HG02943 (cell line): ENCODE results near the gene LRRC71.
"Not testable (repeated sequence)": the region's sequence is repeated elsewhere in the genome, so short reads cannot be mapped to it uniquely, and the experiment has no call there.

Experiments used
- ATAC-seq: cut with Tn5 transposase; IDR thresholded peaks from one replicate; pipeline ENCODE4 v1.9.1; 2021; ENCODE audit warnings: mild to moderate bottlenecking, low read depth, moderate library complexity; ENCODE audit not compliant: unreplicated experiment

LRRC71 gene

DNA sequence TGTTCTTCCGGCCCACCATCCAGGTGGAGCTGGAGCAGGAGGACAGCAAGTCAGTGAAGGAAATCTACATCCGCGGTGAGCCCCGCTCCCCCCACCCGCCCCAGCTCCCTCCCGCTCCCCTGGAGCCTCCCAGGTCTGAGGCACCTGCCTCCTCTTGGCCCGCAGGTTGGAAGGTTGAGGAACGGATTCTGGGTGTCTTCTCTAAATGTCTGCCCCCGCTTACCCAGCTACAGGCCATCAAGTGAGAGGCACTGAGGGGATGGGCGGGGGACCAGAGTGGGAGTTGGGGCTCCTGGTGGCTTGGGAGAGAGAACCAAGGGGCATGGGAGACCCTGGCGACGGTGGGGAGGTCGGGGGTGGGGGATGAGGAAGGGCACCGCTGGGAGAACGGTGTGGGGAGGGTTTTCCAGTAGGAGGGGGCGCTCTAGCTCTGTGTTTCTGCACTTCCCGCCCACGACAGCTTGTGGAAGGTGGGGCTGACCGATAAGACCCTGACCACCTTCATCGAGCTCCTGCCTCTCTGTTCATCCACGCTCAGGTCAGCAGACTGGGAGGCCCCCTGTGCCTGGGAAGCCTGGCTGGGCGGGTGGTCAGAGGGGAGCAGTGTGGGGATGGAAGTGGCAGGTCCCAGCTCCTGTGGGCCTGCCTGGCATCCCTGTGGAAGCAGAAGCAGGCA lies 4.2 kb downstream of the LRRC71 start:
- no peak for ATAC-seq

DNA sequence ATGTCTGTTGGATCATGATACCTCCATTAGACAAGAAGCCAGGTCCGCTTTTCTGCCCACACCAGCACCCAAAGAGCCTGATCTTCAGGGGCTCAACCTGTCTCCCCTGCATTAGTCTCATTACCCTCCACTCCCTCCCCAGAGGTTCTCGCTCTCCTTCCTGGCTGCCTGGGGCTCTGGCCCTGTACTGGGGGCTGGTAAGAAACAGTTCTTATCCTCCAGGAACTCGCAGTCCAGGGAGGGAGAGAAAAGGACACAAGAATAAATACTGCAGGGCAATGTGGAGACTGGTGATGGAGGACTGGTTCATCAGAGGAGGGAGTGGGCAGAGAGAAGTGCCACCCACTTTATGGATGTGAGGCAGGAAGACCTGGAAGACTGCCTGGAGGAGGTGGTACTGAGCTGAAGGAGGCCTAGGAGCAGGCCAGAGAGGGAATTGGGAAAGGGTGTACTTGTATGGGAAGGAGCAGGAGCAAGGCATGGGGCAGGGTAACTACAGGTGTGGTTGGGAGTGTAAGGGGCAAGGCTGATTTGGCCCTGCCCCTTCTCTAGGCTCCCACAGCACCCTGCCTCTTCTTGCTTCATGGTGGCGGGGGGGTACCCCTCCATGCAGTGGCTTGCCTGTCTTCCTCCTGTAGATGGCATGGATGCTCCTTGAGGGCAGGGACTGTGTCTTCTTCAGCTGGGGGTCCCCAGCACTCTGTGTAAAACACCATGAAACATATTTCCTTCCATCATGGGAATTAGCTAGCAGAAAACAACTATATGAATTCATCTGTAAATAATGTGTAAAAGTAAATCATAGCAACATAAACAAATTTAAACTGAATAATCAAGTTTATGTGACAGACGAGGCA lies 5.0 kb downstream of the LRRC71 start:
- ATAC-seq = no peak

DNA sequence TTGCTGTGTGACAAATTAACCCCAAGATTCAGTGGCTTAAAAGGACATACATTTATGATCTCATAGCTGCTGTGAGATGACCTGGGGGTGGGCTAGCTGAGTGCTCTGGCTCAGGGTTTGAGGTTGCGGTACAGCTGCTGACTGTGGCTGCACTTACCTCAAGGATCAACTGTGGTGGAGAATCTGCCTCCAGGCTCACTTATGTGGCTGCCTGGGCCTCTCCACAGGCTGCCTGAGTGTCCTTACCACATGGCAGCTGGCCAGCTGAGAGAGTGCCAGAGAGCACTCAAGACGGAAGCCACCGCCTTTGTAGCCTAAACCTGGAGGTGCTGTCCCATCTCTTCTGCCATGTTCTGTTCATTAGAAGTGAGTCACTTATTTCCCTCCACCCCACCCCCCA lies 5.7 kb downstream of the LRRC71 start:
- ATAC-seq = no peak

DNA sequence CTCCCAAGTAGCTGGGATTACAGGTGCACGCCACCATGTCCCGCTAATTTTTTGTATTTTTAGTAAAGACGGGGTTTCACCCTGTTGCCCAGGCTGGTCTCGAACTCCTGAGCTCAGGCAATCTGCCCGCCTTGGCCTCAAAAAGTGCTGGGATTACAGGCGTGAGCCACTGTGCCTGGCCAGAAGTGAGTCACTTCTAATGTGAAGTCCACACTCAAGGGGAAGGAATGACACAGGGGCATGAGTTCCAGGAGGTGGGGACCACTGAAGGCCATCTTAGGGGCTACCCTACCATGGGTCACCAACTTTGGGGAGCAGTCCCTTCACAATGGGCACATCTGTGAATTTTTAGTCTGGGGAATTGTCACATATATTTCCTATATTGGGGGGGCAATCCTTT lies 6.3 kb downstream of the LRRC71 start:
- ATAC-seq = not testable (repeated sequence)

DNA sequence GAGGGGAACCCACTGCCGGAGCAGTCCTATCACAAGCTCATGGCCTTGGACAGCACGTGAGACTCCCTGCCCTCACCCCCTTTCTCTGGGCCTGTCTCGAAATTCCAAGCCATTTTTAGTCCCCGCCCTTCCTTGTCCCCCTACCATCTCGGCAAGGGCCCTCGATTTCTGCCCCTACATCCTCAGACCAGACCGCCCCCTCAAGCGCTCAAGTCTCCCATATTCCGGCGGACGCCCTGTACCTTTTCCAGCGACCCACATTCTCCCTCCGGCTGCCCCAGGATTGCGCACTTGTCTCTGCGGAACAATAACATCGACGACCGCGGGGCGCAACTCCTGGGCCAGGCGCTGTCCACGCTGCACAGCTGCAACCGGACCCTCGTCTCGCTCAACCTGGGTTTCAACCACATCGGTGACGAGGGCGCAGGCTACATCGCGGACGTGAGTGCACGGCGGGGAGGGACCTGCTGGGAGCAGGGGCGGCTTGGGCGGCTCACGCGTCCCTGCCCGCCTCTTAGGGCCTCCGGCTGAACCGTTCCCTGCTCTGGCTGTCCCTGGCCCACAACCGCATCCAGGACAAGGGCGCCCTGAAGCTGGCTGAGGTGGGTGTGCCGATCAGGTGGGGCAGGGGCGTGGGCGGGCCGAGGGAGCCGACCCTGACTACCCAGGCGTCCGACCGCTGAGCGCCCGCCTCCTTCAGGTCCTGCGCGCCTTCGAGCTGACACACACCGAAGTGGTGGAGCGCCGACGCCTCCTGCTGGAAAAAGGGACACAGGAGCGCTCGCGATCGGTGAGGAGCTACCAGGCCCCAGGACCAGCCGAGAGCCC lies 7.0 kb downstream of the LRRC71 start:
- no peak for ATAC-seq

DNA sequence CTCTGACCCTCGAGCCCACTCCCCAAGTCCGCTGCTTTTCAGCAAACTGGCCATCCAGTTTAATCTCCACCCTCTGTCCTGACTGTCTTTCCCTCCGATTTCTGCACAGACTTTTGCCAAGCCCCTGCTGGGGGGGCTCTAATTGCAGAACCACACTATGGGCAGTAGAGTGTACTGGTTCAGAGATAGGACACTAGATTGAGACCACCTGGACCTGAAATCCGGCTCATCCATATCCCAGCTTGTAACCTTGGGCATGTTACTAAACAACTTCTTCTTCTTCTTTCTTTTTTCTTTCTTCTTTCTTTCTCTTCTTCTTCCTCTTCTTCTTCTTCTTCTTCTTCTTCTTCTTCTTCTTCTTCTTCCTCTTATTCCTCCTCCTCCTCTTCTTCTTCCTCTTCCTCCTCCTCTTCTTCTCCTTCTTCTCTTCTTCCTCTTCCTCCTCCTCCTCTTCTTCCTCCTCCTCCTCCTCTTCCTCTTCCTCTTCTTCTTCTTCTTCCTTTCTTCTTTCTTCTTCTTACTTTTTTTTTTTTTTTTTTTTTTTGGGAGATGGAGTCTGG lies 7.7 kb downstream of the LRRC71 start:
- no peak for ATAC-seq

DNA sequence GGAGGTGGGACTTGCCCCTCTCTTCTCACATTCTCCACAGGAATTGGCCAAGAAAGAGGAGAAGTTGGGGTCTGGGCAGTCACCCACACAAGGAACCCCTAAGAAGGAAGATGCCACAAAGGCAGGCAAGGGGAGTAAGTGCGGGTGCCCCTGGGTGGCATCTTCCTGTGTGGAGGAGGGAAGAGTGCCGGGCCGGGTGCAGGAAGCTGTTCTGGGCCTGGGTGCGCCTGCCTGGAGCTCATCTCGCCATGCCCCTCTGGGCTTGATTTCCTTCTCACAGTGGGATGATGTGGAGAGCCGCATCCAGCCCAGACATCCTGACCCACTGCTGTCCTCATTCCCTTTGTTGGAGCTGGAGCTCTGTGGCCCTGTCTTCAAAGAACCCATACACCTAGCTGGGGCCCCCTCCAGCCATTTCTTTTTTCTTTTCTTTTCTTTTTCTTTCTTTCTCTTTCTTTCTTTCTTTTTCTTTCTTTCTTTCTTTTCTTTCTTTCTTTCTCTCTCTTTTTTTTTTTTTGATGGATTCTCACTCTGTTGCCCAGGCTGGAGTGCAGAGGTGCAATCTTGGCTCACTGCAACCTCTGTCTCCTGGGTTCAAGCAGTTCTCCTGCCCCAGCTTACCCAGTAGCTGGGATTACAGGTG lies 9.3 kb downstream of the LRRC71 start:
- no peak for ATAC-seq

DNA sequence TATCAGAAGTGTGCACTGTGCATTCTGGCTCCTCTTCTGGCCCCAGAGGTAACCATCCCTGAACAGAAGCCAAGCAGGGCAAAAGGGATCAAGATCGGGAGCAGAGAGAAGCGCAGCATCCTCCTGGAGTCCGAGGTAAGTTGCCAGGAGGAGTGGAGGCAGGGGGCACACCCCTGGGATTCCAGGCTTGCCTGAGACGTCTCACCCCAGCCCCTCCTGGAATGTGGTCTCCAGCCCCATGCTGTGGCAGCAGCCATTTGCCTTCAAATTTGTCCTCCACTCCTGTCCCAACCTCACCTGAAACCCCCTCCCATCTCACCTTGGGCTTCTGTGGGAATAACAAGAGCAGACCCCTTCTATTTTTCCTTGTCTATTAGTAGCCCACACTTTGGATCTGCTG lies 10.1 kb downstream of the LRRC71 start:
- no peak for ATAC-seq

DNA sequence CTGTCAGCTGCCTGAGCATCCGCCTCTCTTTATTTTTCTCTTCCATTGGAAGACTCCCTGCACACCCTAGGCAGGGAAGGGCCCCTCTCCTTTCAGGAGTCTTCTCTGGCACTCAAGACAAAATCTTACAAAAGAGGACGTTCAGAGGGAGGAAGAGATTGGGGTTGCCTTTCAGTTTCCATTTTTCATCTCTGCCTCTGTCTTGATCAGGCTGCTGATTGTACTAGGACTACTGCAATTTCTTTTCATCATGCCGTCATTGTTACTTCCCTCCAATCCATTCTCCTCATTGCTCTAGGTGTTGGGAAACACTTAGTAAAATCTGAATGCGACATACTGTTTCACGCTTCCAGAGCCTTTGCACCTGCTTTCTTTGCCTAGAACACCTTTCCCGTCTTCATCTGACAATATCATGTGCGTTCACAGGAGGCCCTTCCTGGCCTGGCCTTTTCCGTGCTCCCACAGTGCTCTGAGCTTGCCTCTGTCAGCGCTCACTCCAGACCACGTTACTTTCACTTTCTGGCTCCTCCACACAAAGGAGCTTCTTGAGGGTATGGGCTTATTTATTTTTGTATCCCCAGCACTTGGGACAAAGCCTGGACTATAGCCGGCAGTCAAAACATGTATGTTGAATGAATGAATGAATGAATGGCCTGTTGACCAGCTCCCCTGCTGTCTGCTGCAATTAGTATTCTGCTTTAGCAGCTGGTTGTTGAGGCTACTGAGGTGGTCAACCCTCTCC lies 10.9 kb downstream of the LRRC71 start:
- no peak for ATAC-seq

DNA sequence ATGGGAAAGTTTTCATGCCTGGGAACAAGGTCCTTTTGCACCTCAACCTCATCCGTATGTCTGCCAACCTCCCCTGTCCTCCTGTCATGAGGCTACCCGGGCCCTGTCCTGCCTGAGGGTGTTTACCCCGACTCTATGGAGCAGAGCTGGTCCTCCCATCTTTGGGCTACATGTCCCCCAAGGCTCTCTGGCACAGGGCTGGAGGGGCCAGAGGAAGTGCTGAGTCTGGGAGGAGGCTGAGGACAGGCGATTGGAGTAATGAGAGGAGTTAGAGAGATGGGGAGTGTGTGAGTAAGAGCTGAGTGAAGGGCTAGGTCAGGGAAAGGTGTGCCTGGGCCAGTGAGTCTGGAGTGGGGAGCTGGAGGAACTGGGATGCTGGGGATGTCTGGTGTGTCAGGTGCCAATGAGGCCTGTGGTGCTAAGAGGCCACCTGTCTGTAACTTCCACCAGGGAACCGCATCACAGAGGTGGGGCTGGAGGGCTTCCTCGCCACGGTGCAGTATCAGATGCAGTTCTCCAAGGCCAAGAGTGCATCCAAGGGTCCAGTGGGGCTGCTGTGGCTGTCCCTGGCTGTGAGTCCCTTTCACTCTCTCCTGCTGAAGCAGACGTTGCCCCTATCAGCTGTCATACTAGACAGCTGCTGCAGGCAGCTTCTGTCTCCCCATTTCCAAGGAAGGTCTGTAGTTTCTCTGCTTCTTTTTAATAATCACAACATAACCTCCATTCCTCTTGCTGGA lies 11.7 kb downstream of the LRRC71 start:
- no peak for ATAC-seq

DNA sequence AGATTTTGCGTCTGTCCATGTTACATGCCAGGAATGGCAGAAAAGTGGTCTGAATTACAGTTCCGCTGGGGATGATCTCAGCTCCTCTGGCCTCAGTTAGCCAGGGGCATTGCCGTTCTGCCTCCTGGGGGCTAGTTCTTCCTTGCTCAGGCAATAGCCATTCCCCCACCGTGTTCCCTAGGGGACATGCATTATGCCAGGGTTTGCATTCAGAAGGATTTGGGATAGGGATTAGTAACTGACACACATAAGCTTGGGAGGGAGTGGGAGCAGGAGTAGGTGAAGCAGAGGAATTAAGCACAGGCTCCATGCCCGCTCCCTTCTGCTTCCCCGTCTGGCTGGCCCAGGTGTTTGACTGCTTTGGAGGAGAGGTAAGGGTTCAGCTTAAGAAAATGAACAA lies 12.7 kb downstream of the LRRC71 start:
- no peak for ATAC-seq

DNA sequence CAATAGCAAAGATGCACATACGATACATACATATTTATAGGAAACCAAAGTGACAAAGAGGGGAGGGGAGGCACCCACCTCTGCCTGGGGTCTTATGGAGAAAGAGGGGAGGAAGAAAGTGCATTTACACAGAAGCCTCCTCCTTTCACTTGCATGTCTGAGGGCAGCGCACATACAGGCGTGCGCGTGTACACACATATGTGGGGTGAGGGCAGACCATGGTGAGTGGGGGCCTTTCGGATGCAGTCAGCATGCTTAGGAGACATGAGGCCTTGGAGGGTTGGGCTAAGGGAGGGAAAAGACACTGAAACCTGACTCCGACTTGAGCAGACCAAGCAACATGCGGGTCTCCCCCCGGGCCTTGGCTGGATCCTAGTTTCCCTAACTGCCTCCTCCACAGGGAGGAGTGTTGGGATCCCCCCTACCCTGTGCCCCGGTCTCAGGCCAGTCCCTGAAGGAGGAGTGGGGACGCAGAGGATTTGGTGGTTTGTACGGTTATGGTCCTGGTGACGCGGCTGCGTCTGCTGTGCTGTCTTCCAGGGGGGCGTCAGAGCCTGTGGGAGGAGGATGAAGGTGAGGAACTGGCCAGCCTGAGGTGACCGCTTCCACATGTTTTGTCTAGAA lies 15.2 kb downstream of the LRRC71 start:
- no peak for ATAC-seq

DNA sequence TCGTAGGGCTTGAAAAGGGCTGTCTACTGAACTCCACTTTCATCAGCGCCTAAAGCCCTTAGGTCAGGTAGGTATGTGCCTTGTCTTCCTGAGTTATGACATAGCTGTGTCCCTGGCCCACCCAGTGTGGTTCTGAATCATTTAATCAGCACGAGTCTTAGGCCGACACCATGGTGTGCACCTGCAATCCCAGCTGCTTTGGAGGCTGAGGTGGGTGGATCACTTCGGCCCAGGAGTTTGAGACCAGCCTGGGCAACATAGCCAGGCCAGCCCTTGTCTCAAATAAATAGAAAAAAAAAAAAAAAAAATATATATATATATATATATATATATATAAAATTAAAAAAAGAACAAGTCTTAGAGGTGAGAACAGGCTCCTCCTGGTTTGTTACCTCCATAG lies 15.8 kb downstream of the LRRC71 start:
- no peak for ATAC-seq

DNA sequence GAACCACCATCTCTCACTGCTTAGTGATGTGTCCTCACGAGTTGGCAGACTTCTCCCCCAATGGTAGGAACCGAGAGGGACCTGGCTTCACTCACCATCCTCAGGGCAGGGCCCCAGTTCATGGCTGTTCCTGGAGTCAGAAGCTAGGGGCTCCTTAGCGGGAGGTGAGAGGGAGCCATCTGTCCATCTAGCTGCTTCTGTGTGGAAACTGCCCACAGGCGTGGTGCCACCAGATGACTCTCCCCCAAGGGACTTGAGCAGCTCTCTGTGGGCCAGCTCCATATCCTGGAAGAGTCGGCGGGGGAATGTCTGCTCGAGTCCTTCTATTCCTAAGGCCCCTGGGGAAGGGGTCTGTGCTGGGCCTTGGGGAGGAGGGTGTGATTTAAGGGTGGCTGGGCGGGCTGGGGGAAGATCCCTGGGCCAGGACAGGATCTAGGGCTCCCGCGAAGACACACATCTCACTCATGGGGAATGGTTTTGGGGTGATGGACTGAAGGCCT lies 16.3 kb downstream of the LRRC71 start:
- ATAC-seq = no peak

DNA sequence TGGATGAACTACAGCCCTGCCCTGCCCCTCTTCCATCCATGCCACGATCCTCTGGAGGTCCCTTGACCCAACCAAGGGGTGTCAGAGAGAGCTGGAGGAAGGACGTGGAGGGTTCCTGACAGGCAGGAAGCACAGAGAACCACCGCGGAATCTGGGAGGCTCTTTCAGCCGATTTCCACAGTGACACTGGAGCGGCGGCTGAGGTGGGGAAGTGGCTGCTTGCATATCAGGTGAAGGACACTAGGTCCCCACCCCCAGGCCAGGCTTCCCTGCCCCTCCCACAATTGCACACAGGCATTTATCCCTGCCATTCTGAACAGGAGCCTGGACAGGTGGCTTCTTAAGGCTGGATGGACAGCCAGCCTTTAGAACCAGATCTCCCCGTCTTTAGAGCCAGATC lies 17.5 kb downstream of the LRRC71 start:
- ATAC-seq = no peak

DNA sequence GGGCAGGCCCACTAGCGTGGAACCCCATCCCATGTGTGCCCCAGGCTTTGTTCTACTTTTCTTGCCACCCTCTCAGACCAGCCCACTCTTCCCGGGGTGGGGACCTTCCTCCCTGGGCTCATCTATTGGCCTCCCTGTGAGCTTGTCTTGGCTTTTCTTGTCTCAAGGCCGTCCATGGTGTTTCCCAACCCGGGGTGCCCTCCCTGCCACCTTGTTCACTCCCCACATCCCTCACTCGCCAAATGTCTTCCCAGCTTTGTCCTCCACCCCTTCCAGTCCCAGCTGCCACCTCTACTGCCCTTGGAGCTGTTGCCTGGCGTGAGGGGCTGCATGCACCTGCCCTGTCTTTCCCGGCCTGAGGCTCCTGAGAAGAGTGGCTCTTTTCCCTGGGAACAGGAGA lies 18.4 kb downstream of the LRRC71 start:
- ATAC-seq = no peak

DNA sequence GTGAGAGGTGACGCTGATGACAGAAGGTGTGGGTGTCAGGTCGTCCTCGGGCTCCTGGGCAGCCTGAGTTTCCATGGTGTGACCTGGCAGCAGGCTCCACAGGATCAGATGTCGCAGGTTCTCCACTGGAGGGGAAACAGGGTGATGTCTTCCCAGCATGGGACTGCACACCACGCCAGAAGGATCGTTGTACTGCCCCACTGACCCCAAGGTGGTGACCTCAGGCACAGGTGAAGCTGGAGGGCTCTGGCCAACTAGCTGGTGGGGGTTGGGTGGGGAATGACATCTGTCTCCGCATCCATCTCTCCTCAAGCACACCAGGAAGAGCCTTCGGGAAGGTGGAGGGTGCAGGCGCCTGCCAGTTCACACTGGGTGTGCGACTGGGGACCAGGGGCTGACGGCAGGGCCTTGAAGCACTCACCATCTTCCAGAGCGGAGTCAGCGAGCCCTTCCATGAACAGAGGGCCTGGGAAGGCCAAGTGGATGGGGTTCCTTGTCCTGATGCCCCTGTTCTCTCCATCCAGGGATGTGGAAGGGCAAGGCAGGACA lies 19.4 kb downstream of the LRRC71 start:
- no peak for ATAC-seq

DNA sequence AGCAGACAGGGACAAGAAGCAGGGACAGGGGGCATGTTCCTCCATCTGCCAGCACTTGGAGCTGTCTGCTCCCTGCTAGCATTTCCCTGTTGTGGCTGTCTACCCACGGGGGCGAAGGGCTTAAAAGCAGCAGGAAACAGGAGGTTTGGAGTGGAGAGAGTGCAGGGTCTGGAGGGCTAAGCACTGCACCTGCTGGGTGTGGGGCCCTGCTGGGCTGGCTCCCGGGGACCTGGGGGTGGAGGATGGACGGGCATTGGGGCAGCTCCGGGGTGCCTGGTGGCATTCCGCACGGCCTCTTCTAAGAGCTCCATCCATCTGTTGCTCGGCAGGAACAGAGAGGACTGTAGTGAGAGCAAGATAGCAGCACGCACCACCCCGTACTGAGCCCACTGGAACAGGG lies 21.2 kb downstream of the LRRC71 start:
- ATAC-seq = no peak
